NCI-H187 treated with DMSO at 0.1 percent for 48 hours (cell line): ENCODE measurements around the gene MAST4.
"Not testable (repeated sequence)": the region's sequence is repeated elsewhere in the genome, so short reads cannot be mapped to it uniquely, and the experiment has no call there.

Experiments
- DNase-seq: peaks from one replicate; lab custom pipeline; 2025; lab: John Stamatoyannopoulos, UW

MAST4 gene

DNA sequence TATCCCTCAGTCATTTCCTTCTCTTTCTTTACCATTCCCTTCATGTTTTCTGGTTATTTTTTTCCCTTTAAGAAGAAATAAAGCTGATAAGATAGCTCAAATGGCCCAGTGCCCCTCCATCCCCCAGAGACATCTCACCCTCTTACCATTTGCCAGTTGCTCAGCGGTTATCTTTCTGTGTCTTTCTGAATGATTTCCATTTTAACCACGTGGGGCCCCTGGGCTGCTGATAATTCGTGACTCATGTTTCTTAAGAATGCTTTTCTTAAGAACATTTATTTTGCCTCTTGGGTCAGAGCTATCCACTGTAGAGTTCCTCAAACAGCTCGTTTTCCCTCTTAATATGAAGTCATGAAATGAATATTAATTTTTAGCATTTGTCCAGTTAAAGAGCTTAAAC, 147.8 kb downstream of the MAST4 start:
- no peak for DNase-seq

DNA sequence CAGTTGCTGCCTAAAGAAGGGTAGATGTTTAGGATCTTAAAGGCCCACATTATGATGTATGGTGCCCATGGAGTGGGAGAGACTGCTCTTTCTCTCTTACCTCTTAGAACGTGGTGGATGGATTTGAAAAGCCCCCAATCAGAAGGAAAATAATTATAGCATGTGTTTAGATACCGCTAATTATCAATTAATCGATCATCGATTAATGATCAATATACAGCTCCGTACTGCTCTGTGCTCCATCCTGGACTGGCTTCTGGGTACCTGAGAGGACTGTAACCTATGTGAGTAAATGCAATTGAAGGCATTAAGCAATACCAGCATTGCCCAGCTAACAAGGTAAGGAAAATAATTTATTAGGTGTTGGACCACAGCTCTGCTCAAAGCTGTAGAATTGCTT, 149.1 kb downstream of the MAST4 start:
- no peak for DNase-seq

DNA sequence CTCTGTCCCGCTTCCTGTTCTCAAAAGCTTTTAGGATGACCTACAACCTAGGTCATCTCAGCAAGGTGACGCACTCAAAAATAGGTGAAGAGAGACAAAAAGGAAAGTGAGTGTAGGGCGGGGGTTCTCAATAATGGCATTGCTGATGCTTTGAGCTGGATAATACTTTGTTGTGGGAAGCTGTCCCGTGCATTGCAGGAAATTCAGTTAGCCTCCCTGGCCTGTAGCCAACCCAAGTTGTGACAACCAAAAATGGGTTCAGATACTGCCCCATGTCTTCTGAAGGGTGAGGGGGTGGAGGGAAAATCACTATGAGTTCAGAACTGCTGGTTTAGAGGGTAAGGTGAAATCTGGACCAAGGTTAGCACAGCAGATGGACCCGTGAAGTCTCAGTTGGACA, 151.4 kb downstream of the MAST4 start:
- DNase-seq = no peak

DNA sequence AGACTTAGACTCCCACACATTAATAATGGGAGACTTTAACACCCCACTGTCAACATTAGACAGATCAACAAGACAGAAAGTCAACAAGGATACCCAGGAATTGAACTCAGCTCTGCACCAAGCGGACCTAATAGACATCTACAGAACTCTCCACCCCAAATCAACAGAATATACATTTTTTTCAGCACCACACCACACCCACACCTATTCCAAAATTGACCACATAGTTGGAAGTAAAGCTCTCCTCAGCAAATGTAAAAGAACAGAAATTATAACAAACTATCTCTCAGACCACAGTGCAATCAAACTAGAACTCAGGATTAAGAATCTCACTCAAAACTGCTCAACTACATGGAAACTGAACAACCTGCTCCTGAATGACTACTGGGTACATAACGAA, 156.5 kb downstream of the MAST4 start:
- DNase-seq = not testable (repeated sequence)

DNA sequence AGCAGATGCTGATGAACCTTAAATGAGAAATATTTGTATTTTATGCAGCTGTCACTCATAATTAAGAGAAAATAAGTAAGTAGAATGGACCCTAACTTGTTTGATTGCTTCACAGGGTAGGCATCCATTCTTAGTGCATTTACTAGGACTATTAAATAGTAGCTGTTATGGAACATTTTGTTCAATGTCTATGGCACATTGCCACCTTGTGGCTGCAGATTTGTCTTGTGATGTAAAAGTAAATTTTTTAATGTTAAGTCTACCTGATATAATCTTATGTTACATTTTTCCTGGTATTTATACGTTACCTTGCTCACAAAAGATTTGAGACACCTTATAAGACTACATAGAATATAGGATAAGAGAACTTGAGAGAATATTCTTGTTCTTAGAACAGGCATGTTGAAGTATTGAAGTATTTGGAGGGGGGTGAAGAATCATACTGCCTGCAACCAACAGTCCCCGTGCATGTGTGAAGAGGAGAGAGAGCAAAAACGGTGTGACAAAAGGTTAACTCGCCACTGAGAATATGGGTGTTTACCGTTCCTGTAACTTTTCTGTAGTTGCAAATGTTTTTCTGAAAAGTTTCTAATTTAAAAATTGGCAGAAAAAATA, 161.1 kb downstream of the MAST4 start:
- DNase-seq = peak; percentile 19

DNA sequence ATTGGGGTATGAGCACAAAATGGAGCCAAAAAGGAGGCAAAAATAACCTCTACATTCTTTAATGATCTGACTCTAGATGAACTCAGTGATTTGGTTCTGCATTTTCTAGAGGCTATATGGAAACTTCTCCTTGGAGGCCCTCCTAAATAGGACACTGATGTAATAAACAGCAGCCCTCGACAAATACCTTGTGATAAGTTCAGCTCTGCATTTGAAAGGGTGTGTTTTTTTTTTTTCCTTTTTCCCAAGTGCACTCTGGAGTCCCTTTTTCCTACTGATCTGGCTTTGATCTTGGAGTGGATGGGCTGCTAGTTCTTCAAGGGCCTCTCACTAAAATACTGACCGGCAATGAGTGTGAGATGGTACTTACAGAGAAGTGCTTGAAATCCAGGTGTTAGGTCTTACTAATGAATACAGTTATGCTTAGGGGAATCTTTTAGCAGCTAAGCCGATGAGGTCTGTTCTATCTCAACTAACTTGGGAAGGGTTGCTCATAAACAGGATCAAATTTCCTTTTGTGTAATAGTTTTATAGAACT, 161.7 kb downstream of the MAST4 start:
- DNase-seq = peak; percentile 23

DNA sequence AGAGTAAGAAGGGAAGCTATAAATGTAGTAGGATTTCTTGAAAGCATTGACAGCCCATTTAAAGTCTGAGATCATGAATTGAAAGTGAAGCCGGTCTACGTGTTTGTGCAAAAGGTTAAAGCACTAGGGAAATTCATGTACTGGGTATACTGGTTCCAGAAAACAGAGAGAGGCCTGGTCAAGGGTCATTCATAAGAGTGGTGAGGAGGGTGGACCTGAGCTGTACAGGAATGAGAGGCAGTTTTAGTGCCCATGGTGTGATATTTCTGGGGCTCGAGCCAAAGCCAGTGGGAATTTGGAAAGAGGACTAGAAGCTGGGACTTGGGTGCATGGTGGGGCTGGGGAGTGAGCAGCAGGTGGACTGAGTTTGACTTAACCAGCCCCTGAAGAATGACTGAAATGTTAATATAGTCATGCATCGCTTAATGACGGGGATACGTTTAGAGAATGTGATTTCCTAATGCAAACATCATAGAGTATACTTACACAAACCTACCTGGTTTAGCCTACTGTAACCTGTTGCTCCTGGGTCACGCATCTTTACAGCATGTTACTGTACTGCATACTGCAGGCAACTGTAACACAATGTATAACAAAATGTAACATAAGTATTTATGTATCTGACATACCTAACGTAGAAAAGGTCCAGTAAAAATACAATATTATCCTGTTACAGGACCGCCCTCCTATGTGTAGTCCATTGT, 173.0 kb downstream of the MAST4 start:
- DNase-seq = no peak

DNA sequence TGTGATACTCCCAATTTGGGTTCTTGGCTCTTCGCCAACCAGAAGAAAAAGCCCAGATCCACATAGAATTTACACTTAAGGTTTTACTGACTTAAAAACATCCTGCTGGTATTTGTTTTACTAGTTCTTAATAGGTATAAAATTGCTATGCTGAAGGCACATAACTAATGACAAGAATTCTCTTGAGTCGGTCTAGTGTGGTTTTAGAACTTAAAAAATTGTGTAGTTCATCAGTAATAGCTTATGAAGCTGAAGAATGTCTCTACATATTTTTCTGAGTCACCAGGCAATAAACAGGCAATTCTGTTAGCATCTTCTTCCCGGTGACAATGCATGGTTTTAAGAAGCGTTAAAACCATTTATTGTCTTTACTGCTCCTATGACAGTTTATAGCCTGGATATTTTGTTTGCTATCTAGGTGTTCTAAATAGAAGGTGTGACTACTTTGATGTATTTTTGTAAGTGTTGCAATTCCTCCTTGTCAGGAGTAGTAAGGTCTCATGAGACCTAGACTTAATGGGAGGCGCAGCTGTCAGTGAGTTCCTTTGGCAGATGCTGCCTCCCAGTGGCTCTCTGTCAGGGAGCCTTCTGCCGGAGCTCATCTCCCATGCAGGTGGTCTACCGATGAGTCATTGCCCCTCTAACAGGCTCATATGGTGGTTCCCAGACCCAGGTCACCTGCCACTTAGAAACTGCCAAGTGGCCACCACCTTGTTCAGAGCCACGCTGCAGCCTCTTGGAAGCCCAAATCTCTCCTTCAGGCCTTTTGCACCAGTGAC, 173.8 kb downstream of the MAST4 start:
- no peak for DNase-seq

DNA sequence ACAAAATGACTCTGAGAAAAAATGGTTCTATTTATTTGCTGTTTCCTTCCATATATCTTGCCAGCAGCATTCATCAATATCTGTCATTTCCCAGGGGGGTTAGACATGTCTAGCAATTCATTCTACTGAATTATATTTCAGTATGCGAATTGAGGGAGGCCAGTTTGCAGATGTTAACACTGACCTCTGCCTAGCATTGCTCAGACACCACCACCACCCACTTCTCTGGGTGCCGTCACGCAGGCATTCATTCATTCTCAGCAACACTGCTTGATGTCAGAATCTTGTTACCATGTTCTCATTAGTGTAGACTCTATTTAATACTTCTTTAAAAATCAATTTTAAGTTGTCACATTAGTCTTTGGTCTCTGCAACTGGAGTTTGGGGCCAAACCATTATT, 181.7 kb downstream of the MAST4 start:
- no peak for DNase-seq

DNA sequence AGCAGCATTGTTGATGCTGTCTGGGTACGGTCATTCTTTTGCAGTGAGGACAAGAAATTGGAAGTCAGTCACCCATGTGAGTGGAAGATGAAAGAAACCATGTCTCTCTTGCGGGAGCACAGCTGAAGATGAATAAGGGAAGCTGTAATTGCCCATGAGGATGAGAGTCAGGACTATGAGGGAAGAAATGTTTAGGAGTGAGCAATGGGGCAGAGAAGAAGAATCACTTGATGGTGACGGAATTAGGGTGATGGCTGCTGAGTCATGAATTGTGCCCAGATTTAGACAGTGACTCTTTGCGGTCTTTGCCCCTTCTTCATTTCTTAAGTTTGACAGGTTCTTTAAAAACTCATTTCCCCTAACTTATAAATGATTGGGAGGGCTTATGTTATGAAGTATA, 183.3 kb downstream of the MAST4 start:
- DNase-seq = no peak

DNA sequence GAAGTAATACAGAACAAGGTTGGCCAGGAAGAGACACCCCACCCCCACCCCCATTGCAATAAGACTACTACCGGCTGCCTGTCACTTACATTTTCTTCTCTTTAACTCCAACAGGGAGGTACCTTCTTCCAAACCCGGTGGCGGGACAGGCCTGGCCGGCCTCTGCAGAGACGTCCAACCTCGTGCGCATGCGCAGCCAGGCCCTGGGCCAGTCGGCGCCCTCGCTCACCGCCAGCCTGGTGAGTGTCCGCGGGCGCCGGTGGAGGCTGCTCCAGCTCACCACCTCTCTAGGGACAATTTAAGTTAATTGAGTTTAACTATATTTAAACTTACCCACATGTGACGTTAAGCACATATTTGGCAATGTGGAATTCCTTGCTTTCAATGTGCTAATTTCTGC, 192.4 kb downstream of the MAST4 start:
- no peak for DNase-seq

DNA sequence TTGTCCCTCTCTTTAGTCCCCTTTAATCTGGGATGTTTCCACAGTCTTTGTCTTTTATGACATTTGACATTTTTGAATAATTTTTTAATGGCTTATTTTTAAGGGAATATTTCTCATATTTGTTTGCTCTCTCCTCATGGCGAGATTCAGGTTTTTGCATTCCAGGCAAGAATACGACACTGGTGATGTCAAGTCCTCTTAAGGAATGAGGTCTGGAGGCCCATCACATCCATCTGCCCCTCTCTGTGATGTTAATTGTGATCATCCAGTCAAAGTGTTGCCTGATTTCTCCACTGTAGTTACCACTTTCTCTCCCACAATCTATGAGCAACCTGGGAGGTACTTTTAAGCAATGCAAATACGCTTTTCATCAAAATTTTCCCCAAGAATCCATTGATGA, 193.2 kb downstream of the MAST4 start:
- DNase-seq = no peak

DNA sequence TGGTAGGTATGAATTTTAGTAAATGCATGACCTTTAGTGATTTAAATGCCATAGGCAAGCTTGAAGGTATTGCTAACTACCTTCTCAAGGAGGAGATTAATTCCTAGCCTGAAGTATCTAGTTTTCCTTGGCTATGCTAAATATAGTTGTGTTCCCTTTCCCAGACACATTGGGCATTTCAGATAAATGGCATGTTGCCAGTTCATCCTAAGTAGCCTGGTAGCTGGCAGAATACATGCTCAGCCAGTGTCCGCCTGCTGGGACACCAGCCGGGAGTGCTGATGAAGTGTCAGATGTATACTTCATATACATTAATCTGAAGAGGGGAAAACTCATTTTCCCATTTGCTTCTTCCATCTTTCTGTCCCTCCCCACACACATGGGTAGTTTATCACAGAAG, 196.9 kb downstream of the MAST4 start:
- no peak for DNase-seq

DNA sequence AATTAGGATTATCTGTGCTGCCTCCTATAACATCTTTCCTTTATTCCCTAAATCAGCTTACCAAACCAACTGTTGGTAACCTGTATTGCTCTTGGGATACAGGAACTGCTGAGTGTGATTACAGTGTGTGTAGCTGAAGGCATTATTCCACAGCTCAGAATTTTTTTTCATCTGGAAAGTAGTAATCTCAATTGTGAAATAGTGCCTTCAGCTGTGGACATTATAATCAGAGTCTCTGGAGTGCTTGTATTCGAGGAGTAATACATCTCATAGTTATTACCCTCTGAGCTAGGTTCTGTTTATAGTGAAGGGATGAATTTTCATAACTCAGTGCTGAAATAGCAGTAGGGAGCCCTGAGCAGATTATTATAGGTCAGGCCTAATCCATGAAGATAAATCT, 199.5 kb downstream of the MAST4 start:
- no peak for DNase-seq

DNA sequence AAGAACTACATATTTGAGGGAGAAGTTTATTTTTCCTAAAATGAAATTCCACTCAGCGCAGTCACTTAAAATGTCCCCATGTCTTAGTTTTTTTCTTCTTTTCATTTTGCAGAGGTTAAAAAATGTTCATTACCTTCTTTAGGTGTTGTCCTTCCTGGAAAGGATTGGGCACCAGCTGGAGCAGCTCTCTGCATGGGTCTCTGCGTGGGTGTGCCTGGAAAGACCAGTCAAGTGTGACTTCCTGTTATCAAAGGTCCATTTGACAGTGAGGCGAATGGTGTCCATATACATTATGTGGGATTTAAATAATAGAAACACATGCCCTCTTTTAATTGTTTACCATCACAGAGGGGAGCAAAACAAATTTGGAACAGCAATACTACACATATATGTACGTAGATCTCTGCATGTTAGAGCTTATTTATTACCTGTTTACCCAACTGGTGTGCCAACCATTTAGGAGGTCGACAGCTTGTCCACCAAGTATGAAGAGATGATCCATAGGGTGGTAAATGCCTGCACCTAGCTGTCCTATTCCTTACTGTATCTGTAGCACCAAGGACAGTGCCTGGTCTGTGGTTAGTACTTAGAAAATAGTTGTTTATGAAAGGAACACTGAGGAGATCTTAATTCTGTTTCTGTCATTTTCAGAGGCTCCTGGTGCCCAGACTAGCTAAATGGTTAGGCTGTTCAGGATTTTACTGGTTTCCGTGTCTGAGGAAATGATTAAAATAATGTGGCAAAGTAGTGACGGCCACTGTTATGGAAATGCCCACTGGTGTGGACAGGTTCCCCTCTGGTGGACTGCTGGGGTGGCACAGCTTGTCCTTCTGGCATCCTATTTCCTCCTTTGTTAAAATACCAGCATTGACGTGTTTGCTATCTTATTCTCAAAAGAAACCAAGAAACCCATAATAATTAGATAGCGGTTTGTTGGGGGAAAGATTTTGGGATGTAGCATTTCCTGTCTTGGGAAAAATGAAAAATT, 200.4 kb downstream of the MAST4 start:
- DNase-seq = no peak

DNA sequence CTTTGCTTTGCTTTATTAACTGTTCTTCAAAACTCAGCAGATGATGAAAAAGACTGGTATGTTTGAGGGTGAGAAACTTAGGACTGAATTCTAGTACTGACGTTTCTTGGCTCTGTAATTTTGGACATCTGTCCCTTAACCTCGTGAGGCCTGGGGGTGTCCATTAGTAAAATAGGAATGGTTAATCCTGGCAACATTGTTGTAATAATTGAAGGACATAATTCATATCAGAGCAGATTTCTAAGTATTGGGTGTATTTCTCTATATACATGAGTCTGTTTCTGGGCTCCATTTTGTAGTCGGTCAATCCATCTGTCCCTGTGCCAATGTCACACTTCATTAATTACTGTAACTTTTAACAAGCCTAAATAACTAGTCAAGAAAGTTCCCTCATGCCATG, 206.7 kb downstream of the MAST4 start:
- DNase-seq = no peak

DNA sequence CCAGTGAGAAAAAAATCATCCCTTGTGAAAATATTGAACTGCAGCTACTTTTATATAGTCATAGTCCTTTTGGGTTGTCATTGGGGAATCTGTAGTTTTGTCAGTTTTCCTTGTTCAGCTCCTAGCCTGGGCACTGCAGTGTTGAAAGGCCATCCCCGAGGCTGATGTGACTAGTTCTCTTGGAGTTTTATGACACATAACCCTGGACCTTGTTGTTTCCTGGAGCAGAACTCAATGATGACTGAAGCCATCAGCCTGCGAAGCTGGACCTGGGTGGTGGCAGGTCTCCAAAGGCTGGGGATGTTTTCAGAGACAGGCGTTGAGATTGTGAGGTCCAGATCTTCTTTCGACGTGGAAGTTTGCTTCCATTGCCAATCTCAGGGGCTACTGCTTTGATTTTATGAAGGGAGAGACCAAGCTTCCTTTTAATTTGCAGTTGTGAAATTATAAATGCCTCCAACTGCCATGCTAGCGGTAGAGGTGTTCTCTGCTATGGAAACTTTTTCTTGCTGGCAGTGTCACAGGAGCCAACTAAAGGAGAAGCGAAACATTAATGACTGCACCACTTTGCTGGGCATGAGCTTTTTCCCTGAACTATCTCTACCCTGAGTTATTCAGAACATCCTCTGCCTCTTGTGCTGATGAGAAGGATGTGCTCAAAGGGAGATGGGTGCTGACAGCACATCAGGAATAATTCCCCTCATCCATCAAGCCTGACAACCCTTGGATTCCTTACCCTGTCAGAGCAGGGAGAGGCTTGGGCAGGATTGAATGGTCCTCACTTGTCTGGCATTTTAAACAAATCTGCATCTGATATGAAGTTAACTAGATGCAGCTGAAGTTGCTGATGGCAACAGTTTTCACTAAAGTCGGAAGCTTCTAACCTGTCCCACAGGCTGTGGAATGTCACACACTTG, 209.6 kb downstream of the MAST4 start:
- no peak for DNase-seq

DNA sequence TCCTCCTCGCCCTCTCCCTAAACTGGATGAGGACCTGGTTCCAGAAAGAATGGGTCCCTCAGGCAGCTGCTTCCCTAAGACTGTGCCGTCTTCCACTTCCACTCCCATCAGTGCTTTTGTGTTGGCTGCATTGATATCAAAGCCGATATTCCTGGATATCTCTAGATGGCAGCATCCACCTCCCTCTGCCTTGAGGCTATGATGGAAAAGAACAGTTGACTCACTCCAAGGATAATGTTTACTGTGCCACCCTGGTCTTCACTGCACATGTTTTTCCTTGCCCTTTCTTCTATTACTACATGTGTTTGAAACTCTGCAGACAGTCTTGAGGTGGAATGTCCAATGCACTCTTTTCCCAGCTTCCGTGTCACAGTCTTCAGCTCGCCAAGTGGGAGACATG, 211.6 kb downstream of the MAST4 start:
- no peak for DNase-seq

DNA sequence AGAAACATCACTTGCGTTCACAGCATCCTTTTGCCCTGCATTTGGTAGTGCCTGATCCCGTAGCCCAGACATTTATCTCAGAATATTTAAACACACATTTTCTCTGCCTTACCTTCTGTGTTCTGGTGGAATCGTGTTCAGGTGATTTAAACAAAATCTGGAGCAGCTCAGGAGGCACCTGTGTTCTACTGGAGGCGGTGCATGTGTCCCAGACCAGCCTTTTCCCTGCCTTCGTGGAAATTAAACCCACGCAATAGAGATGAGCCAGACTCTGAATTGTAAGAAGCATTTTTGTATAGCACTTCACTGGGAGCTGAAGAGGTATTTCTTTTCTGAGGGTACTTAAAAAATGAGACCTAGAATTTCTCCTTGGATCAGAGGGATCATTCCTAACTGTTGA, 212.5 kb downstream of the MAST4 start:
- no peak for DNase-seq

DNA sequence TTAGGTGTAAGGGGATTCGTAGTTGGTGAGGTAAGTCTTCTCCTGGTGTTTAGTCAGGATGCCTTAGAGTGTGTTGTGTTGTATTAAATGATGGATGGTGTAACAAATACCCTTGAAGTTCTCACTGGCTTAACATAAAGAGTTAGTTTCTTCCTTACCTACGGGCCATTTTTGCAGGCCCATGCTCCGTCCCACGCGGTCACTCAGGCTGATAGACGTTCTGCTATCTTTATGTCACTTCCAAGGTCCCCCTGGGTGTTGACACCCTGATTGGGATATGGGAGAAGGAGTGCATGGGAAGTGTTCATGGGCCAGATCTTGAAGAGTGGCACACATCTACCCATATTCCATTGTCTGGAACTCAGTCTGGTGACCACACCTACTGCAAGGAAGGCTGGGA, 214.0 kb downstream of the MAST4 start:
- no peak for DNase-seq

DNA sequence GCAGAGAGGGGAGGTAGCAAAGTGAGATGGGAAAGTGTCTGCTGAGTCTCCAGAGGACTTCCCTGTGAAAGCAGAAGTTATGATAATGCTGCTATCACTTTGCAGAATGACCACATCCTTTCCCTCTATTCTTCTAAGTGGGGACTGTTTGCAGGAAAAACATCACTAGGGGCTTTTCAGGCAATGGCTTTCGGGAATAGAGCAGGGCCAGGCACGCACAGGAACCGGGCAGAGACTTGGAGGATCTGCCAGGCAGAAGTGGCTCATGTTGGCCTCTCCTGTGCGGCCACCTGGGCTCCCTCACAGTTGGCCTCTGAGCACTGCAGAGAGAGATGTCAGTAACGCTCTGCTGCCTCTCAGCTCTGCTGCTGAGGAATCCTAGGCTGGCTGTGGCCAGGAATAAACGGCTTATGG, 214.7 kb downstream of the MAST4 start:
- DNase-seq = no peak
